HG03045 (cell line): ENCODE data around the gene RHEX.

Source experiments
- ATAC-seq: cut with Tn5 transposase; IDR thresholded peaks from one replicate; pipeline ENCODE4 v1.9.1; 2021; ENCODE audit warnings: mild to moderate bottlenecking, moderate library complexity; ENCODE audit not compliant: unreplicated experiment

RHEX gene

GRCh38 chr1:206083750-206084149 is 30.8 kb downstream of the RHEX start:
- no peak for ATAC-seq

- ATAC-seq, result no peak
Measured at GRCh38 chr1:206087091-206087490, 34.1 kb downstream of the RHEX start.

- no peak for ATAC-seq
Measured at GRCh38 chr1:206089341-206089740, 36.4 kb downstream of the RHEX start.

GRCh38 chr1:206094024-206094423 is 41.1 kb downstream of the RHEX start:
- ATAC-seq, result no peak

- ATAC-seq, result no peak
Measured at GRCh38 chr1:206097381-206097780, 44.4 kb downstream of the RHEX start.

- ATAC-seq, result no peak
Measured at GRCh38 chr1:206098242-206098919, 45.4 kb downstream of the RHEX start.

GRCh38 chr1:206100226-206100815 is 47.3 kb downstream of the RHEX start:
- no peak for ATAC-seq

- ATAC-seq, result no peak
Measured at GRCh38 chr1:206101351-206102045, 48.5 kb downstream of the RHEX start.

- no peak for ATAC-seq
Measured at GRCh38 chr1:206102292-206102936, 49.4 kb downstream of the RHEX start.

- no peak for ATAC-seq
Measured at GRCh38 chr1:206103979-206104378, 51.0 kb downstream of the RHEX start.

GRCh38 chr1:206105464-206105995 is 52.6 kb downstream of the RHEX start:
- no peak for ATAC-seq

GRCh38 chr1:206106328-206107167 is 53.6 kb downstream of the RHEX start:
- ATAC-seq, result no peak

GRCh38 chr1:206107168-206107544 is 54.2 kb downstream of the RHEX start:
- no peak for ATAC-seq

GRCh38 chr1:206108635-206109034 is 55.7 kb downstream of the RHEX start:
- ATAC-seq, result no peak

- ATAC-seq, result no peak
Measured at GRCh38 chr1:206109718-206110117, 56.7 kb downstream of the RHEX start.

- no peak for ATAC-seq
Measured at GRCh38 chr1:206110161-206110560, 57.2 kb downstream of the RHEX start.

- no peak for ATAC-seq
Measured at GRCh38 chr1:206110820-206111219, 57.8 kb downstream of the RHEX start.

GRCh38 chr1:206111271-206111927 is 58.4 kb downstream of the RHEX start:
- ATAC-seq, result no peak

- no peak for ATAC-seq
Measured at GRCh38 chr1:206112600-206113301, 59.8 kb downstream of the RHEX start.
